ENCODE results near the gene WDR33.
A peak's percentile ranks its signal among the peaks of the same experiment; 100 is the strongest.
"Not testable (repeated sequence)": the region's sequence is repeated elsewhere in the genome, so short reads cannot be mapped to it uniquely, and the experiment has no call there.

The WDR33 gene

GRCh38 chr2:127810619-127811396 is at the start of gene WDR33:
TSS of gene WDR33 (minus strand) at chr2:127811171. CDS start at chr2:127770981, 40,190 bp downstream.
- DNase-seq (ENCODE audit: low spot score): peak; percentile 97

- no peak for DNase-seq (ENCODE audit: low spot score)
Observed at GRCh38 chr2:127860130-127860529, 49.2 kb upstream of the WDR33 start.

DNA sequence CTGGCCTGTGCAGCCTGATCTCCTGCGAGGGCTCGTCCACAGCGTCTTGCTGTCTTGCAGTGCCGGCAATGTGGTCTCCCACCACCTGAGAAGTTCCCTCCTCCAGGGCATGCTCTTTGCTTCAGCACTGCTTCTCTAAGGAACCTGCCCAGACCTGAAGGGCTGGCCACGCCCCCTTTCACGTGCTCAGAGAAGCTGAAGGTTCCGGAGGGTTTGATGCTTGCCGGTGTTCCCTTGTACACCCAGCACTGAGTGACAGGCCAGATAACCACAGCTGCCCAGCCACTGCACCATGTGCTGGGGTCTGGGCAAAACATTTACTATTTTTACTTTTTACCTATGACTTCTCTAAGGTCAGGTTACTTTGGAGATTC is 48.7 kb upstream of the WDR33 start:
- DNase-seq (ENCODE audit: low spot score): no peak

- peak; percentile 4 for DNase-seq (ENCODE audit: low spot score)
Observed at GRCh38 chr2:127857265-127857808, 46.4 kb upstream of the WDR33 start.

DNA sequence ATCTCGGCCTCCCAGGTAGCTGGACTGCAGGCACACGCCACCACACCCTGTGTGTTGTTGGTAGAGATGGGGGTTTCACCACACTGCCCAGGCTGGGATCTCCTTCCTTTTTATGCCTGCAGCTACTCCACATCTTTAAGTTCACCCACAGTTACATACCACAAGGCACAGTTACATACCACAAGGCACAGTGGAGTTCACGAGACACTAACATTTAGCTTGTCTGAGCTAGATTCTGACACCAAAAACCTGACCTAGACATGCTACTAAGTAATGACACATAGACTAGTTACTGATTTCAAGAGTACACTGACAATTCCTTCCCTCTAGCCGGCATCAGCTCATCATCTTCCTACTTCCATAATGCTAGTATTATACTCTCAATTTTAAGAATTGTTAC is 42.7 kb upstream of the WDR33 start:
- DNase-seq (ENCODE audit: low spot score): no peak

DNA sequence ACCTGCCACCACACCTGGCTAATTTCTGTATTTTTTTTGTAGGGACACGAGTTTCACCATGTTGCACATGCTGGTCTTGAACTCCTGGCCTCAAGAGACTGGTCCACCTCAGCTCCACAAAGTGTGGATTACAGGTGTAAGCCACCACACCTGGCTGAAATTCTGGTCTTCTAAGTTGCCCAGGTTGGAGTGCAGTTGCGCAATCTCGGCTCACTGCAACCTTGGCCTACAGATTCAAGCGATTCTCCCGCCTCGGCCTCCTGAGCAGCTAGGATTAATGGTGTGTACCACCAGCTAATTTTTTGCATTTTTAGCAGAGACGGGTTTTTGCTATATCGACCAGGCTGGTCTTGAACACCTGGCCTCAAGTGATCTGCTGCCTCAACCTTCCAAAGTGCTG is 41.4 kb upstream of the WDR33 start:
- DNase-seq (ENCODE audit: low spot score): no peak

GRCh38 chr2:127847931-127848330 is 37.0 kb upstream of the WDR33 start:
- DNase-seq (ENCODE audit: low spot score): no peak

GRCh38 chr2:127844973-127845372 is 34.0 kb upstream of the WDR33 start:
- DNase-seq (ENCODE audit: low spot score): no peak

- DNase-seq (ENCODE audit: low spot score): no peak
Observed at GRCh38 chr2:127843677-127844076, 32.7 kb upstream of the WDR33 start.

GRCh38 chr2:127841466-127842178 is 30.7 kb upstream of the WDR33 start:
- DNase-seq (ENCODE audit: low spot score): no peak

DNA sequence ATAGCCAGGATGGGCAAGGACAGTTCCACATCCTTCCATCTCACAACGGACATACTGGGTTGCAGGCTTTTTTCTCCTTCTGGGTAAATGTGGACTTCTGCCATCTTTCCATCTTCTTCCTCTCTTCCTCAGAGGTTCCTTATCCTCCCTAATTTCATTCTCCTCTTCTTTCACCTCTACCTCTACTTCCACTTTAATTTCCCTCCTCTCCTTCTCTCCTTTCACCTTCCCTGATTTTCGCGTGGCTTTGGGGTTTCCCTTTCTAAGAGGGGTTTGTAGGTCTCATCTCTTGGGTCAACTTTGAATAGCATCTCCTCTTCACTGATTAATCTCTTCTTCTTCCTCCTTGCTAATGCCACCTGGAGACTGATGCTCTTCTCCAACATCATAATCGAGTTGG is 29.9 kb upstream of the WDR33 start:
- no peak for DNase-seq (ENCODE audit: low spot score)

- no peak for DNase-seq (ENCODE audit: low spot score)
Observed at GRCh38 chr2:127834951-127835350, 24.0 kb upstream of the WDR33 start.

- DNase-seq (ENCODE audit: low spot score): no peak
Observed at GRCh38 chr2:127829845-127830246, 18.9 kb upstream of the WDR33 start.

GRCh38 chr2:127826708-127827107 is 15.7 kb upstream of the WDR33 start:
- not testable (repeated sequence) for DNase-seq (ENCODE audit: low spot score)

- no peak for DNase-seq (ENCODE audit: low spot score)
Observed at GRCh38 chr2:127826047-127826446, 15.1 kb upstream of the WDR33 start.

- no peak for DNase-seq (ENCODE audit: low spot score)
Observed at GRCh38 chr2:127820080-127820668, 9.2 kb upstream of the WDR33 start.

- no peak for DNase-seq (ENCODE audit: low spot score)
Observed at GRCh38 chr2:127818794-127819425, 7.9 kb upstream of the WDR33 start.

DNA sequence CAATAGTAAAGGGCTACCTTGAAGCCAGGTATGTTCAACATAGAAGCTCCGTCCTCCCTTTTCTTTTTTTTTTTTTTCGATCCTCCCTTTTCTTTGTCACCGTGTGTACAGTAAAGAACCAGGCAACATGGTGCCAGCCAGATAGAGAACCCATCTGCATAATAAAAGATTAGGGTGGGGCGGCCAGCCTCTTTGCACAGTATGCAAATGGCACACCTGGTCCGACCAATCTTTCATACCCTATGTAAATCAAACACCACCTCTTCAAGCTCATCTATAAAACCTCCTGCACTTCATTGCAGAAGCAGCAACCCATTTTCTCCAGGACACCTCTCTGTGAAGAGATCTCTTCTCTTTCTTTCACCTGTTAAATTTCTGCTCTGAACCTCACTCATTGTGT is 7.3 kb upstream of the WDR33 start:
- no peak for DNase-seq (ENCODE audit: low spot score)

DNA sequence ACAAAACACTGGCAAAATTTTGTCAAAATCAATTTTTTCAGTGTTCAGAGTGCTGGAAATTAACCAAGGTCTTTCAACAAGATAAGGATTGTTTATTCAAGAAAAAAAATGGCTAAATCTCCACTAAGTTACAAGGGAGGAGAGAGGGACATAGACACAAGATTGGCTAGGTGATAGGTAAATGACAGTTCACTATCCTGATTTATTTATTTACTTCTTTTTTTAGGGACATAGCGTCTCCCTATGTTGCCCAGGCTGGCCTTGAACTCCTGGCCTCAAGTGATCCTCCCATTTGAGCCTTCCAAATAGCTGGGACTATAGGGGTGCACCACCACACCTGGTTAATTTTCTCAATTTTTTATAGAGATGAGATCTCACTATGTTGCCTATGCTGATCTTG is 3.7 kb upstream of the WDR33 start:
- no peak for DNase-seq (ENCODE audit: low spot score)

DNA sequence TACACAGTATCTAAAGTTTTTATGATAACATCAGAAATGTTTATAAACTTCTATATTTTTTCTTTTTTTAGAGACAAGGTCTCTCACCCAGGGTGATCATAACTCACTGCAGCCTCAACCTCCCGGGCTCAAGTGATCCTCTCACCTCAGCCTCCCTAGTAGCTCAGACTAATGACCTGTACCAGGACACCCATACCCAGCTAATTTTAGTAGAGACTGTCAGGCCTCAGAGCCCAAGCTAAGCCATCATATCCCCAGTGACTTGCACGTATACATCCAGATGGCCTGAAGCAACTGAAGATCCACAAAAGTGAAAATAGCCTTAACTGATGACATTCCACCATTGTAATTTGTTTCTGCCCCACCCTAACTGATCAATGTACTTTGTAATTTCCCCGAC is 1.5 kb upstream of the WDR33 start:
- DNase-seq (ENCODE audit: low spot score): not testable (repeated sequence)

GRCh38 chr2:127811397-127812321 is 688 bp upstream of the WDR33 start:
- peak; percentile 19 for DNase-seq (ENCODE audit: low spot score)
